Measurements from ENCODE around the gene EEF1AKMT4.

The EEF1AKMT4 gene

DNA sequence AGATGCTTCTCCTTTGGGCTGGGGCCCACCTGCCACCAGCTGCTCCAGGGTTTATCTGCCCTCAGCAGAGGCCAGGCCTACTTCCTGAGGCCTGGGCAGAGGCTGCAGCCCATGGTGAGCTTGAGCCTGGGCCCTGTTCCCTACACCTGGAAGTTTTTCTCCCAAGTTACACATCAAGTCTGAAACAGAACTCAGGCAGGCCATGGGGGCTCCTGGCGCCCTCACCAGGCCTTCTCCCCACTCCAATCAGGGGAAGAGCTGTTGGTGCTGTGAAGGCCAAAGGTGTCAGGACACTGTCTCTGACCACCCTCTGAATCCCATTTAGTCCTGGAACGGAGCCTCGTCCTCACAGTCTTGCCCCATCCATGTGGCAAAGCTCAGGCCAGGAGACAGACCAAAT, 12.8 kb upstream of the EEF1AKMT4 start:
- no peak for DNase-seq

GRCh38 chr3:184237211-184237610, 12.3 kb upstream of the EEF1AKMT4 start:
- DNase-seq, result no peak

- no peak for DNase-seq
Observed at GRCh38 chr3:184237807-184238206, 11.7 kb upstream of the EEF1AKMT4 start.

- no peak for DNase-seq
Observed at GRCh38 chr3:184238246-184238818, 11.1 kb upstream of the EEF1AKMT4 start.

DNA sequence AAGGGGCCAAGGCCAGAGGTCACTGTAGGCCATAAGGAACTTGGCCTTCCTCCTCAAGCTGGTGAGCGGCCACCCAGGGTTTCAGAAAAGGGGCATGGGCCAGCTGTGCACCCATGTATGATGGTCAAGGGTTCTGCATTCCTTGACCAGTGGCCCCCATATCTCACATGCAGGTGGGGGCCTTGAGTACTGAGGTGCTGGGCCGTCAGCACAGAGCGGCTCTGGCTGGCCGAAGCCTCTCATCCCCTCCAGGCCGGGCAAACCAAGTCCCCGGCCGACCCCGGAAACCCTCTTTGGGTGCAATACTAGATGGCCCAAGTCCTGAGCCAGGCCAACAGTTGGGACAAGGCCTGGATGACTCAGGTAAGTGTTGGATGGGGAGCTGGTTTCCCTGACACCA, 10.3 kb upstream of the EEF1AKMT4 start:
- no peak for DNase-seq

DNA sequence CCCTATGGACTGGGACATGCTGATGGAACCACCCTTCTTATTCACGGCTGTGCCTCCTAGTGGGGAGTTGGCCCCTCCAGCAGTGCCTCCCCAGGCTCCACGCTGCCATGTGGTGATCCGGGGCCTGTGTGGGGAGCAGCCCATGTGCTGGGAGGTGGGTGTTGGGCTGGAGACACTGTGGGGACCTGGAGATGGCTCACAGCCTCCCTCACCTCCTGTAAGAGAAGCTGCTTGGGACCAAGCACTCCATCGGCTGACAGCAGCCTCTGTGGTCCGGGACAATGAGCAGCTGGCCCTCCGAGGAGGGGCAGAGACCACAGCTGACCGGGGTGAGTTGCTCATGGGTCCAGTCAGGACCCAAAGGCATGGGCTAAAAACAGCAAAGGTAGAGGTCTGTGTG, 9.8 kb upstream of the EEF1AKMT4 start:
- no peak for DNase-seq

GRCh38 chr3:184240384-184241140, 8.9 kb upstream of the EEF1AKMT4 start:
- no peak for DNase-seq

GRCh38 chr3:184241141-184241446, 8.4 kb upstream of the EEF1AKMT4 start:
- DNase-seq, result no peak

GRCh38 chr3:184241447-184242296, 7.8 kb upstream of the EEF1AKMT4 start:
- DNase-seq, result no peak

- no peak for DNase-seq
Observed at GRCh38 chr3:184242297-184242685, 7.2 kb upstream of the EEF1AKMT4 start.

- no peak for DNase-seq
Observed at GRCh38 chr3:184248454-184249411, 739 bp upstream of the EEF1AKMT4 start, which contains the start of gene ALG3. Gene ALG3, minus strand, starts transcription at chr3:184248962. Its CDS starts 22 bp downstream, at chr3:184248940.

DNA sequence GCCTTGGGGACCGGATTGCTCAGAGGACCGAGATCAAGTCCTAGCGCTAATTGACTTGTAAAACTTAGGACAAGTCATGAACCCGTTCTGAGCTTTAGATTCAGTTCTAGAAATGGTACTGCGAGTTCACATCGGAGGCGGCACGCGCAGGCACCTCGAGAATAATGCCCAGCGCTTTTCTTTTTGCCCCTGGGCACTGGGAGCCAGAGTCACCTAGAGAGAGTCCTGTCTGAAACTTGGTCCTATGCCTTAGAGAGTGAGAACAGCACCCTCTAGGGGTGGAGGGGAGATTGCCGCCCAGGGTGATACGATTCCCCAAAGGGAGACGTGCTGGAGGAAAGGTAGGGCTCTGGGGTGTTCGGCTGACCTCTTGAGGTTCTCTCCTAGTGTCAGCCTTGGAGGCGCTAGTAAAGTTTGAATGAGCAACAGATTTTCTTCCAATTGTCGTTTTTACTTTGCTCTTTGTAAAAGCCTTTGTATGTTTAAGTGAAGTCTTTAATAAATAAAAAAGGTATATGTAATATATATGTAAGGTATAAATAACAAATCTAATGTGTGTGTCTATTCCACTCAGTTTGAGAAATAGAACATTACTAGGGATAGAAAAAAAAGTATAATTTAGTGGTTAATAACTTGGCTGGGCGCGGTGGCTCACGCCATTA, 826 bp downstream of the EEF1AKMT4 start:
- peak; percentile 59 for DNase-seq

GRCh38 chr3:184255291-184256039, 6.0 kb downstream of the EEF1AKMT4 start:
- DNase-seq, result no peak

- no peak for DNase-seq
Observed at GRCh38 chr3:184257083-184257915, 7.8 kb downstream of the EEF1AKMT4 start.

GRCh38 chr3:184258926-184259325, 9.5 kb downstream of the EEF1AKMT4 start:
- DNase-seq, result no peak

DNA sequence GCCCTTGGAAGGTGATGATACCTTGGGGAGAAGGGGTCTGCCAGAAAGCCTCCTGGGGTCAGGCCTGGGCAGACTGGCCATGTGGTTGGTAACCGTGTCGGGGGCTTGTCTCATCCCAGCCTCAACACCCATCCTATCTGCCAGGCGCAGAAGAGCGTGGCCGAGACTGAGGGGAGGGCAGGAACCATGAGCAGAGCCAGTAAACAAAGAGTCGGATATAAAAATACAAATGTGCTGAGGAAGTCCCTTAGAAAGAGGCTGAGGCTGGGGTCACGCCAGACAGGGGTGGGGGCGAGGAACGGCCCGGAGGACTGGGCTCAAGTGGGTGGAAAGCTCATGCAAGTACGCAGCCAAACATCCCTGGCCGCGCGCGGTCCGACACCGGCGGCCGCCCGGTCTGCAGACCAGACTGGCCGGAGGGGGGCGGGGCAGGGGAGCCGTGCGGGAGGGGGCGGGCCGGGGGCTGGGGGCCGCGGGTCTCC, 10.0 kb downstream of the EEF1AKMT4 start:
- no peak for DNase-seq

GRCh38 chr3:184259878-184260723, 10.6 kb downstream of the EEF1AKMT4 start:
- no peak for DNase-seq

DNA sequence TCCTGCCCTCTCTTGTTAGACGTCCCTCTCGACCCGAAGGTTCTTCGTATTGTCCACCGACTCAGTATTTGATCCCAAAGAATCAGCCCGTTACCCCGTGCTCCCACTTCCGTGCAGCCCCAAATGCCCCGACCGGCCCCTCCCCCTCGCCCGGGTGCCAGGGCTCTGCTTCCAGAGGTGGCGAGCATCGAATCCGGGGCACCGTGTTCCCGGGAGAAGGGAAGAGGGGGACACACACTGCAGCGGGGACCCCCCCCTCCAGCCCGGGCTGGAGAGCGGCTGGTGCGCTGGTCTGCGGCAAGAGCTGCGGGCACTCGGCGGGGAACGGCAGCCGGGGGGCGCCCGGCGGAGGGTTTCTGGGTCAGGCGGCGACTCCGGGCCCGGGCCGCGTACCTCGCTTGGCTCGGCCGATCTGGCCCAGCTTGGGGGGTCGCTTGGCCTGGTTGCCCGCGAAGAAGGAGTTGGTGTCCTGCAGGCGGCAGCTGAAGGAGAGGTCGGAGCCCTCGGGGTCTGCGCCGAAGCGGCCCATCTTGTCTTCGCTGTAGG, 11.3 kb downstream of the EEF1AKMT4 start:
- DNase-seq, result no peak

DNA sequence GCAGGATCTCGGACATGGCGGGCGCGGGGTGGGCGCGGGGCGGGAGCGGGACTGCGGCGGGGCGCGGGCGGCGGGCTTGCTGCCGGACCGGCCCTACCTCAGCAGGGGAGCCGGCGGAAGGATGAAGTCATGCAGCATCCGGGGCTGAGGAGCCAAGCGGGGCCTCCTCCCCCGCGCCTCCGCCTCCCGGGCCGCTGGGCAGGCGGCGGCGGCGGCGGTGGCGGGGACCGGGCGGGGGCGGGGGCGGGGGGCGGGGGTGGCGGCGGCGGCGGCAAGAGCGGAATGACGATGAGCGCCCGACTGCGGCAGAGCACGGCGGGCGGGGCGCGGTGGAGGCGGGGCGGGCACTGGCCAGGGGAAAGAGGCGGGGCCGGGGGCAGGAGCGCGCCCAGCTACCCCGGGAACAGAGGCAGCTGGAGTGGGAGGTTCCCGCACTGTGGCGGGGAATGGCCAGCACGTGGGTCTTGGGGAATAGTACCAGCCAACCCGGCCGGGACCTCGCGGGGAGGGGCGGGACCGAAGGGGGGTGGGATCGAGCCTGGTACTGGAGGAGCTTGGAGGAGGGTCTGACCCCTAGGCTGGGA, 11.9 kb downstream of the EEF1AKMT4 start, which contains the start of gene CAMK2N2:
TSS of gene CAMK2N2 (minus strand) at position 284 of the 584 bp plus-strand sequence. CDS start at position 16, 268 bp downstream.
- no peak for DNase-seq
